HG03432 (cell line): ENCODE results near the gene RABL3.
"Not testable (repeated sequence)": the region's sequence is repeated elsewhere in the genome, so short reads cannot be mapped to it uniquely, and the experiment has no call there.

Experiments used
- ATAC-seq: cut with Tn5 transposase; IDR thresholded peaks from one replicate; pipeline ENCODE4 v1.9.1; 2021; ENCODE audit warnings: mild to moderate bottlenecking, moderate library complexity; ENCODE audit not compliant: unreplicated experiment

Gene RABL3

GRCh38 chr3:120749843-120750242 is 7.5 kb upstream of the RABL3 start:
- no peak for ATAC-seq

- no peak for ATAC-seq
Observed at GRCh38 chr3:120745466-120745865, 3.1 kb upstream of the RABL3 start.

- no peak for ATAC-seq
Observed at GRCh38 chr3:120743556-120744195, 1.4 kb upstream of the RABL3 start.

GRCh38 chr3:120742849-120743365 is 591 bp upstream of the RABL3 start:
- ATAC-seq, result peak; percentile 27

GRCh38 chr3:120741837-120742197 is 499 bp downstream of the RABL3 start:
- ATAC-seq, result no peak

- ATAC-seq, result no peak
Observed at GRCh38 chr3:120741320-120741719, 996 bp downstream of the RABL3 start.

- not testable (repeated sequence) for ATAC-seq
Observed at GRCh38 chr3:120738006-120738405, 4.3 kb downstream of the RABL3 start.

GRCh38 chr3:120730576-120731542 is 11.5 kb downstream of the RABL3 start:
- no peak for ATAC-seq

GRCh38 chr3:120726791-120727190 is 15.5 kb downstream of the RABL3 start:
- ATAC-seq, result no peak

GRCh38 chr3:120719167-120719834 is 23.0 kb downstream of the RABL3 start:
- not testable (repeated sequence) for ATAC-seq

GRCh38 chr3:120713262-120713661 is 29.1 kb downstream of the RABL3 start:
- no peak for ATAC-seq

- no peak for ATAC-seq
Observed at GRCh38 chr3:120710369-120710768, 31.9 kb downstream of the RABL3 start.

- peak; percentile 74 for ATAC-seq
Observed at GRCh38 chr3:120708408-120708807, 33.9 kb downstream of the RABL3 start.

- no peak for ATAC-seq
Observed at GRCh38 chr3:120706950-120707349, 35.4 kb downstream of the RABL3 start.

GRCh38 chr3:120705884-120706582 is 36.3 kb downstream of the RABL3 start:
- no peak for ATAC-seq

GRCh38 chr3:120699333-120699732 is 43.0 kb downstream of the RABL3 start:
- ATAC-seq, result no peak

- ATAC-seq, result no peak
Observed at GRCh38 chr3:120693439-120694171, 48.7 kb downstream of the RABL3 start.

GRCh38 chr3:120689395-120689794 is 52.9 kb downstream of the RABL3 start:
- no peak for ATAC-seq

GRCh38 chr3:120688121-120688520 is 54.2 kb downstream of the RABL3 start:
- ATAC-seq, result peak; percentile 99

- ATAC-seq, result no peak
Observed at GRCh38 chr3:120685411-120685810, 56.9 kb downstream of the RABL3 start.
